GM13977 (cell line): Measurements from ENCODE around the gene EIF2B1.
A peak's percentile ranks its signal among the peaks of the same experiment; 100 is the strongest.

ENCODE experiments used
- DNase-seq: peaks from one replicate; pipeline ENCODE4 v3.0.0; 2012; ENCODE audit warnings: low spot score
- in situ Hi-C: fragments of 300-500 bp; cut with MboI; formaldehyde crosslinking; loops from one replicate; pipeline ENCODE4 v1.12.0; 2022; ENCODE audit warnings: low sequenced_read_pairs, low pct_unique_long_range_greater_than_20kb, mixed read lengths, inconsistent platforms; ENCODE audit not compliant: unreplicated experiment
- TF ChIP-seq, protein P1 (sequence below): IDR thresholded peaks from 2 replicates; pipeline ENCODE4 v1.5.1; 2012; ENCODE audit warnings: mild to moderate bottlenecking, control low read depth; ENCODE audit not compliant: insufficient read depth; ENCODE audit errors: extremely low read depth, missing control alignments

Gene EIF2B1

DNA sequence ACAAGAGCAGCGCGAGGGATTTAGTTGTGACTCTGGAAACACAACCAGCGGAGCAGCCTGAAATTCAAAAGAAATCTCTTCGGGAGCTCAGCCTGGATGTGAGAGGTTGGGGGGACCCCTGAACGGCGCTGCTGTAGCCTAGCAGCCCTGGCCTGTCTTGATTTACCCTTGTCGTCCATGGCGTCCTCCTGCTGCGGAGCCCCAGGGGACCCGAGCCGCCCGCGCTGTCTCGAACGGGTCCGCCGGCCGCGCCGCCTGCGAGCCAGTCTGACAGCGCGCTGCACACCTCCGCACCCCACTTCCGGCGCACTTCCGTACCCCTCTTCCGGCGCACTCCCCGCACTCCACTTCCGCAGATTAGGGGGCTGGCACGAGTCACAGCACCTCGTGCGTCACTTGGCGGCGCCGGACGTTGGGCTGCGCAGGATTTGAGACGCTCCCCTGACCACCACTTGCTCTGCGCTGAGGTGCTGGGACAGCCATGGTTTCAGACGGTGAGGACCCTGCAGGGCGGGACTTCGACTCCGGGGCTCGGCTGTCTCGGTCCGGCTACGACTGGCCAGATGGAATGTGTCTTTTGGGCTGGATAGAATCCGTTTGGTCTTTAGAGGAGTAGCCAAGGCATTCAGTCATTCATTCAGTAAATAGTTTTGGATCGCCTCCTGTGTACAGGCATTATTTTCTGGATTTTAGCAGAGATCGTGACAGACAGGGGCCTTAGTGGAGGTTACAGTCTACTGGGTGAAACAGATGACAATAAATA, at the start of gene EIF2B1, which contains the start of gene GTF2H3:
Gene EIF2B1 (minus strand): TSS at position 308 of the 763 bp plus-strand sequence. CDS start 129 bp downstream, at position 179.
Gene GTF2H3 (plus strand): TSS at position 451 of the 763 bp plus-strand sequence. CDS start 31 bp downstream, at position 482.
- in situ Hi-C loops, result loop anchor here (25.0 kb wide), 1 partner anchor 354 kb away; no protein-coding TSS in a partner anchor
- peak; percentile 98 for DNase-seq
- TF ChIP-seq, protein P1, sequence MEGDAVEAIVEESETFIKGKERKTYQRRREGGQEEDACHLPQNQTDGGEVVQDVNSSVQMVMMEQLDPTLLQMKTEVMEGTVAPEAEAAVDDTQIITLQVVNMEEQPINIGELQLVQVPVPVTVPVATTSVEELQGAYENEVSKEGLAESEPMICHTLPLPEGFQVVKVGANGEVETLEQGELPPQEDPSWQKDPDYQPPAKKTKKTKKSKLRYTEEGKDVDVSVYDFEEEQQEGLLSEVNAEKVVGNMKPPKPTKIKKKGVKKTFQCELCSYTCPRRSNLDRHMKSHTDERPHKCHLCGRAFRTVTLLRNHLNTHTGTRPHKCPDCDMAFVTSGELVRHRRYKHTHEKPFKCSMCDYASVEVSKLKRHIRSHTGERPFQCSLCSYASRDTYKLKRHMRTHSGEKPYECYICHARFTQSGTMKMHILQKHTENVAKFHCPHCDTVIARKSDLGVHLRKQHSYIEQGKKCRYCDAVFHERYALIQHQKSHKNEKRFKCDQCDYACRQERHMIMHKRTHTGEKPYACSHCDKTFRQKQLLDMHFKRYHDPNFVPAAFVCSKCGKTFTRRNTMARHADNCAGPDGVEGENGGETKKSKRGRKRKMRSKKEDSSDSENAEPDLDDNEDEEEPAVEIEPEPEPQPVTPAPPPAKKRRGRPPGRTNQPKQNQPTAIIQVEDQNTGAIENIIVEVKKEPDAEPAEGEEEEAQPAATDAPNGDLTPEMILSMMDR, result no peak

DNA sequence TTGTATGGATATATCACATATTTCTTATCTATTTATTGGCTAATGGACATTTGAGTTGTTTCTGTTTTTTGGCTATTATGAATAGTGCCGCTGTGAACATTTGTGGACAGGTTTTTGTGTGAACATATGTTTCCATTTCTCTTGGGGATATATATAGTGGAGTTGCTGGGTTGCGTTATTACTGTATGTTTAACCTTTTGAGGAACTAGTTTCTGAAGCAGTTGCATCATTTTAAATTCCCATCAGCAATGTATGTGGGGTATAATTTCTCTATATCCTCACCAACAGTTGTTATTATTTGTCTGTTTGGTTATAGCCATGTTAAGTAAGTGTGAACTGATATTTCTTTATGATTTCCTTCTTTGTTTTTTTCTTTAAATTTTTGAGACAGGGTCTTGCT, 48.1 kb upstream of the EIF2B1 start:
- in situ Hi-C loops, result no loop called here
- peak; percentile 50 for DNase-seq
- TF ChIP-seq, protein P1, result no peak

DNA sequence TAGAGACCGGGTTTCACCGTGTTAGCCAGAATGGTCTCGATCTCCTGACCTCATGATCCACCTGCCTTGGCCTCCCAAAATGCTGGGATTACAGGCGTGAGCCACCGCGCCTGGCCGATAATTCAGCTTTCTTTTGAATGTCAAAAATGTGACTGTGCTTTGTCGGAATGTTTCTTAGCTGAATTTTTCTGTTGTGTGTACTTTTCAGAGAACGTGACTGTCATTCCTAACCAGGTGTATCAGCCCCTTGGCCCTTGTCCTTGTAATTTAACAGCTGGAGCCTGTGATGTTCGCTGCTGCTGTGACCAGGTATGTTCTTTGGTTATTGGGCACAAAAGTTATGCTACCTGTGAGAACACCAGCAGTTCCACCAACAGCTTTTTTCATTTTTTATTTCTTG, 45.5 kb upstream of the EIF2B1 start:
- in situ Hi-C loops, result no loop called here
- TF ChIP-seq, protein P1, result no peak

DNA sequence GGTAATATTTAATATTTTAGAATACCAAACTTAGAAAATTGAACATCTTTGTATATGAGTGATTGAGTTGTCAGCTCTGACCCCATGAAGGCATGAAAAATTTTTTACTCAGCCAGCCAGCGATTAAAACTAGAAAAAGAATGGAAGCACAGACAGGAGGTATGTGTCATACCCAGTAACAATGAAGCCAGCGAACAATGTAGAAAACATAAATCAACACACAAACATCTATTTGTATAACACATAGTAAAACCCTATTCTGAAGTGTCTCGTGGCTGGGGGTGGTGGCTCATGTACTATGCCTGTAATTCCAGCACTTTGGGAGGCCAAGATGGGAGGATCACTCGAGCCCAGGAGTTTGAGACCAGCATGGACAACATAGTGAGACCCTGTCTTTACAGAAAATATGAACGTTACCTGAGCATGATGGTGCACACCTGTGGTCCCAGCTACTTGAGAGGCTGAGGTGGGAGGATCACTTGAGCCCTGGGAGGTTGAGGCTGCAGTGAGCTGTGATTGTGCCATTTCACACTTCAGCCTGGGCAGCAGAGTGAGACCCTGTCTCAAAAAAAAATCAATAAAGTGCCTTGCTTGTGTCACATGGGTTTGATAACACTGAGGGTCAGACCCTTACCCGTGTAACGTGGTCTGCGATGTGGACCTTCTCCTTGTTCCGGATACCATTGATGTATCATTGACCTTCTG, 43.3 kb upstream of the EIF2B1 start:
- TF ChIP-seq, protein P1, result no peak

More for the DNA sequence above, 45.5 kb upstream of the EIF2B1 start:
- DNase-seq, result no peak

GRCh38 chr12:123675436-123675835, 42.0 kb upstream of the EIF2B1 start:
- no peak for DNase-seq
- TF ChIP-seq, protein P1, result no peak
- in situ Hi-C loops, result no loop called here

More for the DNA sequence above, 43.3 kb upstream of the EIF2B1 start:
- in situ Hi-C loops, result no loop called here
- no peak for DNase-seq

GRCh38 chr12:123671876-123672275, 38.4 kb upstream of the EIF2B1 start:
- in situ Hi-C loops, result no loop called here
- no peak for DNase-seq
- TF ChIP-seq, protein P1, result no peak
